Loucy (cell line): ENCODE measurements around the gene PLIN3.
A peak's percentile ranks its signal among the peaks of the same experiment; 100 is the strongest.
"Not testable (repeated sequence)": the region's sequence is repeated elsewhere in the genome, so short reads cannot be mapped to it uniquely, and the experiment has no call there.

ENCODE experiments used
- H2AFZ ChIP-seq: fragments of 200-600 bp; sonication (generic); 2 replicates; pipeline ENCODE4 v1.6.0; 2016; ENCODE audit warnings: antibody characterized with exemption, mild to moderate bottlenecking, low read length, moderate library complexity
- H3F3A ChIP-seq: fragments of 200-600 bp; 2 replicates; pipeline ENCODE4 v1.6.0; 2016; ENCODE audit warnings: antibody characterized with exemption, low read depth, mild to moderate bottlenecking
- H3K27me3 ChIP-seq: fragments of 200-600 bp; sonication (generic); 2 replicates; pipeline ENCODE4 v1.6.1; 2014; ENCODE audit warnings: low read length, mild to moderate bottlenecking; ENCODE audit not compliant: insufficient read depth, poor library complexity, severe bottlenecking
- H3K36me3 ChIP-seq: fragments of 200-600 bp; sonication (generic); 2 replicates; pipeline ENCODE4 v1.6.1; 2016; ENCODE audit warnings: low read length; ENCODE audit not compliant: insufficient read depth
- H3K4me1 ChIP-seq: fragments of 200-600 bp; sonication (generic); 2 replicates; pipeline ENCODE4 v1.5.1; 2014; ENCODE audit warnings: low read length, mild to moderate bottlenecking; ENCODE audit not compliant: insufficient read depth, poor library complexity, severe bottlenecking
- H3K4me2 ChIP-seq: fragments of 200-600 bp; sonication (generic); 2 replicates; pipeline ENCODE4 v1.6.0; 2014; ENCODE audit warnings: antibody characterized with exemption, low read length, low read depth, mild to moderate bottlenecking; ENCODE audit not compliant: poor library complexity, severe bottlenecking
- H3K4me3 ChIP-seq: fragments of 200-600 bp; sonication (generic); 2 replicates; pipeline ENCODE4 v1.5.1; 2014; ENCODE audit warnings: low read length, mild to moderate bottlenecking, mixed read lengths; ENCODE audit not compliant: poor library complexity, severe bottlenecking
- H3K79me2 ChIP-seq: fragments of 200-600 bp; sonication (generic); 2 replicates; pipeline ENCODE4 v1.6.1; 2014; ENCODE audit warnings: low read length; ENCODE audit not compliant: insufficient read depth
- H3K9ac ChIP-seq: fragments of 200-600 bp; sonication (generic); 2 replicates; pipeline ENCODE4 v1.6.0; 2014; ENCODE audit warnings: mild to moderate bottlenecking, low read depth, low read length, moderate library complexity; ENCODE audit not compliant: poor library complexity, severe bottlenecking
- H3K9me2 ChIP-seq: fragments of 200-600 bp; sonication (generic); replicated peaks from 2 replicates; pipeline ENCODE4 v1.6.1; 2016; ENCODE audit warnings: low read depth, low read length, mixed read lengths
- H3K9me3 ChIP-seq: fragments of 200-600 bp; sonication (generic); 2 replicates; pipeline ENCODE4 v1.6.1; 2014; ENCODE audit warnings: mild to moderate bottlenecking, antibody characterized with exemption, low read length, low read depth; ENCODE audit not compliant: insufficient read depth
- H4K20me1 ChIP-seq: fragments of 200-600 bp; sonication (generic); 2 replicates; pipeline ENCODE4 v1.6.0; 2014; ENCODE audit warnings: antibody characterized with exemption, low read length, mild to moderate bottlenecking; ENCODE audit not compliant: insufficient read depth, poor library complexity, severe bottlenecking
- EZH2phosphoT487 ChIP-seq: fragments of 200-600 bp; IDR thresholded peaks from 2 replicates; pipeline ENCODE4 v1.6.1; 2018; ENCODE audit warnings: antibody characterized with exemption, mild to moderate bottlenecking, moderate library complexity, borderline replicate concordance
- TF ChIP-seq, protein P1 (sequence below): fragments of 200-600 bp; sonication (generic); conservative IDR thresholded peaks from 2 replicates; pipeline ENCODE4 v1.5.1; 2014; ENCODE audit warnings: mild to moderate bottlenecking, antibody characterized with exemption, low read length

Gene PLIN3

DNA sequence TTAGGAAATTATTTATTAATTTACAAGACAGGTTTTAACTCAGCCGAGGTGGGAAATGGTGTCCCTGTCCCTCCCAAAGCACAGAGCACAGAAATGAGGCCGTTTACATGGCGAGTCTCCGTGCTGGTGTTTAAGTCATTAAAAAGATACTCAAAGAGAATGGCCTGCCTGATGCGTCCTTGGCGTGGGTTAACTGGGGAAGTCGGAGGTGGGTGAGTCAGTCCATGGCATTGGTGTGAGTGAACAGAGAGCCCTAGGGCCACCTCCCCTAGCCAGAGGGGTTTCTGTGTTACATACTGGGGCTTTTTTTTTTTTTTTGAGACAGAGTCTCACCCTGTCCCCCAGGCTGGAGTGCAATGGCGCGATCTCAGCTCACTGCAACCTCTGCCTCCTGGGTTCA lies 72.1 kb downstream of the PLIN3 start:
- Histone ChIP-seq H2AFZ (no peak overlapping the region), H3K4me1 (peaks cover 23% of the 10 kb centered on the region), H4K20me1 (peaks cover 4% of the 10 kb centered on the region), H3F3A (no peaks in the 10 kb centered on the region), H3K9me3 (no peaks in the 10 kb centered on the region), H3K4me3 (peak overlapping the region; percentile 8), H3K27me3 (no peaks in the 10 kb centered on the region), H3K4me2 (peak overlapping the region; percentile 88), H3K79me2 (peaks cover 47% of the 10 kb centered on the region), H3K9ac (peak overlapping the region; percentile 42), H3K36me3 (no peaks in the 10 kb centered on the region), H3K9me2 (no peaks in the 10 kb centered on the region)
- no peak for TF ChIP-seq EZH2phosphoT487
- TF ChIP-seq, protein P1, sequence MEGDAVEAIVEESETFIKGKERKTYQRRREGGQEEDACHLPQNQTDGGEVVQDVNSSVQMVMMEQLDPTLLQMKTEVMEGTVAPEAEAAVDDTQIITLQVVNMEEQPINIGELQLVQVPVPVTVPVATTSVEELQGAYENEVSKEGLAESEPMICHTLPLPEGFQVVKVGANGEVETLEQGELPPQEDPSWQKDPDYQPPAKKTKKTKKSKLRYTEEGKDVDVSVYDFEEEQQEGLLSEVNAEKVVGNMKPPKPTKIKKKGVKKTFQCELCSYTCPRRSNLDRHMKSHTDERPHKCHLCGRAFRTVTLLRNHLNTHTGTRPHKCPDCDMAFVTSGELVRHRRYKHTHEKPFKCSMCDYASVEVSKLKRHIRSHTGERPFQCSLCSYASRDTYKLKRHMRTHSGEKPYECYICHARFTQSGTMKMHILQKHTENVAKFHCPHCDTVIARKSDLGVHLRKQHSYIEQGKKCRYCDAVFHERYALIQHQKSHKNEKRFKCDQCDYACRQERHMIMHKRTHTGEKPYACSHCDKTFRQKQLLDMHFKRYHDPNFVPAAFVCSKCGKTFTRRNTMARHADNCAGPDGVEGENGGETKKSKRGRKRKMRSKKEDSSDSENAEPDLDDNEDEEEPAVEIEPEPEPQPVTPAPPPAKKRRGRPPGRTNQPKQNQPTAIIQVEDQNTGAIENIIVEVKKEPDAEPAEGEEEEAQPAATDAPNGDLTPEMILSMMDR, result no peak

DNA sequence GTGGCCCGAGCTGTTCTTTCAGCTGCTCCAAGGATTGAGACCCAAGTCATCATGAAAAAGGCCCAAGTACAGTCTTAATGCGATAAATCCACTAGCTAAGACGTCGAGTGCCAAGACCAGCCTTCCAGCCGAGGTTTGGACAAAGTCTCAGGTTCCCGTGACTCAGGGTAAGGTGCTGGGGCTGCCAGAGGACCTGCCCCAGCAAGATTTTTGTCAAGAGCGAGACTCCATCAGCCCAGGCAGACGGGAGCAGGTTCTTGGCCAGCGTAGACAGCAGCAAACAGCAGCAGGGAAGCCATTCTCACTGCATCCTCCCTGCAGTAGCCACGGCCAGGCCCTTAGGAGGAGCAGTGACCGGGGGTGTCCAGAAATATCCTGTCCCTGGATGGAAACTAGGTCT lies 72.5 kb downstream of the PLIN3 start:
- no peaks in the 10 kb centered on the region for H3K36me3 ChIP-seq
- H4K20me1 ChIP-seq, result peaks cover 4% of the 10 kb centered on the region
- no peaks in the 10 kb centered on the region for H3K9me2 ChIP-seq
- no peaks in the 10 kb centered on the region for H3K9me3 ChIP-seq
- H3F3A ChIP-seq, result no peaks in the 10 kb centered on the region
- peaks cover 47% of the 10 kb centered on the region for H3K79me2 ChIP-seq
- H3K9ac ChIP-seq, result peak overlapping the region; percentile 42
- no peak overlapping the region for H2AFZ ChIP-seq
- H3K4me1 ChIP-seq, result peaks cover 25% of the 10 kb centered on the region
- TF ChIP-seq, protein P1, result no peak
- TF ChIP-seq EZH2phosphoT487, result no peak
- H3K4me3 ChIP-seq, result peak overlapping the region; percentile 8
- H3K4me2 ChIP-seq, result peak overlapping the region; percentile 88
- no peaks in the 10 kb centered on the region for H3K27me3 ChIP-seq

DNA sequence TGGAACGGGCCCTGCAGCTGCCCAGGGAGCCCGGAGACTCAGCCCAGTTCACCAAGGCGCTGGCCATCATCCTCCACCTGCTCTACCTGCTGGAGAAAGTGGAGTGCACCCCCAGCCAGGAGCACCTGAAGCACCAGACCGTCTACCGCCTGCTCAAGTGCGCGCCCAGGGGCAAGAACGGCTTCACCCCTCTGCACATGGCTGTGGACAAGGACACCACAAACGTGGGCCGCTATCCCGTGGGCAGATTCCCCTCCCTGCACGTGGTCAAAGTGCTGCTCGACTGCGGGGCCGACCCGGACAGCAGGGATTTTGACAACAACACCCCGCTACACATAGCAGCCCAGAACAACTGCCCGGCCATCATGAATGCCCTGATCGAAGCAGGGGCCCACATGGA lies 74.2 kb downstream of the PLIN3 start:
- H3K4me2 ChIP-seq, result peak overlapping the region; percentile 88
- H3K9me2 ChIP-seq, H2AFZ ChIP-seq, H3F3A ChIP-seq, H3K36me3 ChIP-seq, H3K27me3 ChIP-seq, H4K20me1 ChIP-seq, H3K9ac ChIP-seq, H3K9me3 ChIP-seq: not testable (repeated sequence)
- H3K4me3 ChIP-seq, result peak overlapping the region; percentile 74
- H3K79me2 ChIP-seq, result peaks cover 47% of the 10 kb centered on the region
- peaks cover 25% of the 10 kb centered on the region for H3K4me1 ChIP-seq

DNA sequence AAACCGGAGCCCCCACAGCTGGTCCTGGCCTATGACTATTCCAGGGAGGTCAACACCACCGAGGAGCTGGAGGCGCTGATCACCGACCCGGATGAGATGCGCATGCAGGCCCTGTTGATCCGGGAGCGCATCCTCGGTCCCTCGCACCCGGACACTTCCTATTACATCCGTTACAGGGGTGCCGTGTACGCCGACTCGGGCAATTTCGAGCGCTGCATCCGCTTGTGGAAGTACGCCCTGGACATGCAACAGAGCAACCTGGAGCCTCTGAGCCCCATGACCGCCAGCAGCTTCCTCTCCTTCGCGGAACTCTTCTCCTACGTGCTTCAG lies 74.6 kb downstream of the PLIN3 start:
- H2AFZ ChIP-seq, H4K20me1 ChIP-seq, H3K27me3 ChIP-seq, H3F3A ChIP-seq, H3K9me2 ChIP-seq, H3K36me3 ChIP-seq, H3K9me3 ChIP-seq: not testable (repeated sequence)
- Histone ChIP-seq H3K4me1 (peaks cover 25% of the 10 kb centered on the region), H3K4me3 (peak overlapping the region; percentile 74), H3K9ac (peak overlapping the region; percentile 81), H3K79me2 (peaks cover 47% of the 10 kb centered on the region), H3K4me2 (peak overlapping the region; percentile 88)

DNA sequence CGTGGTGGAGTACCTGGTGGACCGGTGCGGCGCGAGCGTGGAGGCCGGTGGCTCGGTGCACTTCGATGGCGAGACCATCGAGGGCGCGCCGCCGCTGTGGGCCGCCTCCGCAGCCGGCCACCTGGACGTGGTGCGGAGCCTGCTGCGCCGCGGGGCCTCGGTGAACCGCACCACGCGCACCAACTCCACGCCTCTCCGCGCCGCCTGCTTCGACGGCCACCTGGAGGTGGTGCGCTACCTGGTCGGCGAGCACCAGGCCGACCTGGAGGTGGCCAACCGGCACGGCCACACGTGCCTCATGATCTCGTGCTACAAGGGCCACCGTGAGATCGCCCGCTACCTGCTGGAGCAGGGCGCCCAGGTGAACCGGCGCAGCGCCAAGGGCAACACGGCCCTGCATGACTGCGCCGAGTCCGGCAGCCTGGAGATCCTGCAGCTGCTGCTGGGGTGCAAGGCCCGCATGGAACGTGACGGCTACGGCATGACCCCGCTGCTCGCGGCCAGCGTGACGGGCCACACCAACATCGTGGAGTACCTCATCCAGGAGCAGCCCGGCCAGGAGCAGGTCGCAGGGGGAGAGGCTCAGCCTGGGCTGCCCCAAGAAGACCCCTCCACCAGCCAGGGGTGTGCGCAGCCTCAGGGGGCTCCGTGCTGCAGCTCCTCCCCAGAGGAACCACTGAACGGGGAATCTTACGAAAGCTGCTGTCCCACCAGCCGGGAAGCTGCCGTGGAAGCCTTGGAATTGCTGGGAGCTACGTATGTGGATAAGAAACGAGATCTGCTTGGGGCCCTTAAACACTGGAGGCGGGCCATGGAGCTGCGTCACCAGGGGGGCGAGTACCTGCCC lies 75.2 kb downstream of the PLIN3 start:
- H3K4me2 ChIP-seq, result peak overlapping the region; percentile 88
- H3K9me3 ChIP-seq, H4K20me1 ChIP-seq, H3K36me3 ChIP-seq, H3K9me2 ChIP-seq, H3K27me3 ChIP-seq, H3F3A ChIP-seq: not testable (repeated sequence)
- H3K79me2 ChIP-seq, result peaks cover 47% of the 10 kb centered on the region
- peak overlapping the region; percentile 74 for H3K4me3 ChIP-seq
- H2AFZ ChIP-seq, result peak overlapping the region; percentile 78
- H3K4me1 ChIP-seq, result peaks cover 25% of the 10 kb centered on the region
- H3K9ac ChIP-seq, result peak overlapping the region; percentile 81
